HG02571 (cell line): Measurements from ENCODE around the gene MEGF8.
A peak's percentile ranks its signal among the peaks of the same experiment; 100 is the strongest.

Experiments used
- ATAC-seq: cut with Tn5 transposase; IDR thresholded peaks from one replicate; pipeline ENCODE4 v1.9.1; 2021; ENCODE audit warnings: mild to moderate bottlenecking, moderate library complexity; ENCODE audit not compliant: unreplicated experiment

MEGF8 gene

DNA sequence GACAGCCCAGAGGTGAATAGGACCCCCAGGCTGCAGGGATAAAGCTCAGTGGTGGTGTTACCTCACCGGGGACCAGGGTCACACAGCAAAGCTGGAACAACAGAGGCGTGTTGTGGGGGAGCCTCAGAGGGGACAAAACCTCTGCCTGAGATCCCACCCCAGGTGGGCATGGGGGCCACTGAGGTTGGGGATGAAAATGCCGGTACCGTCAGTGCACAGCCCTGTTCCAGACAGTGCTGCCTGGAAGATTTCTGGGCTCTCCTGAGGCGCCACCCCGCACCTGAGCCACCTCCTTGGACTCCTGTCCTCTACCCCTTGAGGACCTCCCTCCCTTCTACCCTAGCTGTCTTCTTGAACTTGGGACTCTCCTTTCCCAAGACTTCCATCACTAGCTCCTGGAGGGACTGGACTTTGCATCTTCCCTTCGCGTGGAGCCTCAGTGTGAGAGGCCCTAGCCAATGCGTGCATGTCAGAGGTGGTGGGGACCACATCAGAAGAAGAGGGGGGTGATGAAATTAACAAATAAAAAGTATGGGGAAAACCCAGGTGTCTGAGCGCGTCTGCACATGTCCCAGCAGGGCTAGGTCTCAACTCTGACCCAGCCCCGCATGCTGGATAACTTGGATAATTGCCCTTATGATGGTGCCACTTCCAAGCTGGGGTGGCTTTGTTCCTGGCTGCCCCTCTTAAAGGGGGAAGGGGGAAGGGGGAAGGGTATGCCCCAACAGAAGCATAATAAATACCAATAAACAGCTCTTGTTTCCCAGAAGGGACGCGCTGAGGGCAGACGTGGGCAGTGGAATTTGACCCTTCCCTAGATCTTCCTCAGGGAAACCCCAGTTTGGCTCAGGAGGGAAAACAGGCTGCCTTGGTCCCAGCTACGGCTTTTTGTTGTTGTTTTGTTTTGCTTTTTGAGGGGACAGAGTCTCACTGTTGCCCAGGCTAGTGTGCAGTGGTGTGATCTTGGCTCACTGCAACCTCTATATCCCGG is 53.1 kb downstream of the MEGF8 start:
- ATAC-seq, result no peak

DNA sequence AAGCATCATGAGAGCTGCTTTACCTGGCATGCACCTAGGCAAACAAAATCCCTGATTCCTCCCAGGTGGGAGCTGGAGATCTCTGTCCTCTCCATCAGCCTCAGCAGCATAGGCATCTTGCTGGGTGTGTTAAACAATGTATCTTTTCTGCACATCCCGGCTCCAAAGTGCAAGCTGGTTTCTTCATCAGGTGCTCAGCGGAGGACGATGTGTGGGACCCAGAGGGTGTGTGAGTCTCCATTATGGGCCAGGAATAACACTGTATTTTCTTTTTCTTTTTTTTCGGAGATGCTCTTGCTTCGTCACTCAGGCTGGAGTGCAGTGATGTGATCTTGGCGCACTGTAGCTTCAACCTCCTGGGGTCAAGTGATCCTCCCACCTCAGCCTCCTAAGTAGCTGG is 54.7 kb downstream of the MEGF8 start:
- no peak for ATAC-seq

DNA sequence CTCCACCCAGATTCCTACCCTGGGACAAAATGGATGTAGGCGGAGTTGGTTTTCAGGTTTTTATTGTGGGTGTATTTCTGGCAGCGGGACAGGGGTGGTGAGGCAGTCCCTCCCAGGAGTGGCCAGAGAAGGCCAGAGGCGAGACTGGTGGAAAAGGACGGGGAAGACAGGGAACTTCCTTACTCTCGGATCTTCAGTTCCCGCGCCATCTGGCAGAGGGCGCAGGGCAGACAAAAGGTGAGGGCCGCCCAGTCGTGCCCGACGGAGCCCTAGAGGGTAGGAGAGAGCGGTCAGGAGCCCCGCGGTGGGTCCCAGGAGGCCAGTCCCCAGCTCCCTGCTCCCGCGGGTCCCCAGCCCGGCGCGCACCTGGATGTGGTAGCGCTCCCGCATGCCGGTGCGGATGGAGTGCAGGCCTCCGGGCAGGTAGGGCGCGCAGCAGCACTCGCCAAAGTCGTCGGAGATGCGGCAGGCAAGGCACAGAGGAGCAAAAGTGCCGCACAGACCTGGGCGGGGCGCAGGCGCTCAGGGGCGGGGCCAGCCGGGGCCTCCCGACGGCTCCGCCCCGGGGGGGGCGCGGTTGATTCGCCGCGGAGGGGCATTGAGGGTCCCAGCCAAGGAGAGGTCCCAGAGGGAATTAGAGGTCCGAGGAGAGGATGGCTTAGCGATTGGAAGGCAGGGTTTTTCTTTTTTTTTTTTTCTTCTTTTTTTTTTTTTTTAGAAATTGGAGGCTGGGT is 61.7 kb downstream of the MEGF8 start:
- ATAC-seq, result no peak

DNA sequence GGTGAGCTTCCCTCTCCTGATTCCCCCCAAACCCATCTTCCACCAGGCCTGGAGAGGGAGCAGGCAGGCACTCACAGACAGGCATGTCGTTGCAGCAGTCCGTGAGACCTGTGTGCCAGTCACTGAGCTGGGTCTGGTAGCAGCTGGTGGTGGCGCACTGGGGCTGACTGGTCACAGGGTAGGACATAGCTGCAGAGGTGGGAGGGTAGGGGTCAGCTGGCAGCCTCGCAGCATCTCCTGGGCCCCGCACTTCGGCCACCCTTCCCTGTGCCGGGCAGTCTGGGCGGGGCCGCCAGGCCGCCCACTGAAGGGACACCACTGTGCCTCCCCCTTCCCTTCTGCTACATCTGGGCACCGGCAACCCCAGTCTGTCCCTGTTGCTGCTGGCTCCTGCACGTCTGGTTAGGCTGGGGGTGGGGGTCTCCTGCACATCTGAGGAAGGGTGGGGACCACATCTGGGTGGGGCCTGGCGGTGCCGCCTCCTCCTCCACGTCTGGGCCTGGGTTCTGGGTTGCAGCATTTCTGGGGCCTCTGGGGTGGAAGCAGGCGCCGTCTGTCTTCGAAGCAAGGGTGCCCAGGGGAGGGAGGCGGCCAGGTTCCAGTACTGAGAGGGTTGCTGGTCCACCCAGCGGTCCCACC is 63.5 kb downstream of the MEGF8 start:
- no peak for ATAC-seq

DNA sequence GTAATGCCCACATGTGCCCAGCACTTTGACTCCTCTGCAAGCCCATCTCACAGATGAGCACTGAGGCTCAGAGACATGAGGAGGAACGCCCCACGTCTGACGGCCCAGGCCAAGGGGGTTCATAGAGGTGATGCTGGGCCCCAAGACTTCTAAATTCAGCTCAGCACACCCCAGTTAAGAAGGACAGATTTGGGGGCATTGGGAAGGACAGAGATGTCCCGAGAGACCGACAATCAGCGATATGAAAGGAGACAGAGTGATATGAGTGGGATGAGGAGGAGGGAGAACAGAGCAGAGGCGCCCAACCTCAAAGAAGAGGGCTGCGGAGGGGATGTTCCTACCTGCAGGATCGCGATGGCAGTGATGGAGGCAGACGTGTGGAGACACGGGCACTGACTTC is 64.5 kb downstream of the MEGF8 start, which contains the start of gene CNFN:
CNFN (minus strand) TSS at position 399 of the 400 bp plus-strand sequence. CDS start 1,260 bp downstream, outside the sequence.
- no peak for ATAC-seq

DNA sequence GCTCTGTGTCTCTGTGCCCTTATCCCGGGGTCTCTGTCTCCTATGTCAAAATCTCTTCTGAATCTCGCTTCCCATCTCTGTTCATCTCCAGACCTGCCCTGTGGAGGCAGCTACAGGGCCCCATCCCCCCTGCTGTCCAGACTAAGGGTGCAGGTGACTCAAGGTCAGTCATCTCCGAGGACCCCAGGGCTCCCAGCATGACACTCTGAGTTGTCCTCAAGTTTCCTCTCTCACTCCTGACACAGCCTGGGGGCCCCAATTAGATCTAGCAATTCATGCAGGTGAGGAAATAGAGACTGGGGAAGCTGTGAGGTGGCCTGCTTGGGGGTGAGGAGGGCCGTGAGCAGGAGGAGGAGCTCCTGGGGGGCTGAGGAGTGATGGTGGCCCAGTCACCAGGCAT is 66.7 kb downstream of the MEGF8 start:
- no peak for ATAC-seq

DNA sequence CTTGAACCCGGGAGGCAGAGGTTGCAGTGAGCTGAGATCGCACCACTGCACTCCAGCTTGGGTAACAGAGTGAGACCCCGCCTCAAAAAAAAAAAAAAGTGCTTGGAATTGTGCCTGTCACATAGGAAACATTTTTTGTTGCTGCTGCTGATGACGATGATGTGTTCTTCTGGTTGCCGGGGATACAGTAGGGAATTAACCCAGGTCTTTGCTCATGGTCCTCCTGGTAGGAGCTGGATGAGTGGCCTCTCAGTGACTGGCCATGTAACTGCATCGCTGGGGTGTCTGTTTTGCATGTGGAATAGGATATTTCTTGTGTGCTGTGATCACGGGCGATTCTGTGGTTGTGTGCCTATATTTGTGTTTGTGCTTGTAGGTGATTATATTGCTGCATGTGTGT is 69.3 kb downstream of the MEGF8 start:
- ATAC-seq, result no peak

DNA sequence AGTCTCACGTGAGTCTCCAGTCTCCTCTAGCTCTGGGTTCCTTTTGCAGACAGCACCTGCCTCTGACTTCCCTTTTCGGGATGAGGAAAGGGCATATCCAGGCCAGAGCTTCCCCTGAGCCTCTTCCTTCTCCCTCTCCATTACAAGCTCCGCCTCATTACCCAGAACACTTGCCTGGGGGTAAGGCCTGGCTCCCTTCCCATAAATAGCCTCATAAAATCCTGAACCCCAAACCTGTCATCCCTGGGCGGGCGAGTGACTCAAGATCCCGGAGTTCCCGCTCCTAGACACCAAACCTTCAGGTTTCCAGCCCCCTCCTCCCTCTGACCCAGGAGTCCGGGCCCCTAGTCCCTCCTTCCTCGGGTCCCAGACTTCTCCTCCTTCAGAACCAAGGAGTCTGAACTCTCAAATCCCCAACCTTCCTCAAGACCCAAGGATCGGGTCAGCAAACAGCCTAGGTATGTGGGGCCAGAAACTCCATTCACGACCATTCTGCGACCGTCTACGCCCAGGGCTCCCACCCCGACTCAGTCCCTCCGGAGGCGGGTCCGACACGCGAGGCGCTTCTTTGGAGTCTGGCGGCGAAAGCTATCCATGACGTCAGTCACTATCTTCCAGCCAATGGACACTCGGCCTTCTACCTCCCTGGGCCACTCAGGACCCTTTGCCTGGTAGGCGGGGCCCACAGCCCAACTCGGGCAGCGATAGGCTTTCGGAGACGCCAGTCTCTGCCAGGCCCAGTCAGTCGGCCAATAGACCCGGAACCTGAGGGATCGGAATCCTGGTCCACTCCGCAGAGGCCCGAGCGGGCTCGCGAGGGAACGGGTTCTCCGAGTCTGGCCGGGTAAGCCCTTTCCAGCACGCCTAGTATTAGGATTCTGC is 71.2 kb downstream of the MEGF8 start:
- peak; percentile 91 for ATAC-seq

DNA sequence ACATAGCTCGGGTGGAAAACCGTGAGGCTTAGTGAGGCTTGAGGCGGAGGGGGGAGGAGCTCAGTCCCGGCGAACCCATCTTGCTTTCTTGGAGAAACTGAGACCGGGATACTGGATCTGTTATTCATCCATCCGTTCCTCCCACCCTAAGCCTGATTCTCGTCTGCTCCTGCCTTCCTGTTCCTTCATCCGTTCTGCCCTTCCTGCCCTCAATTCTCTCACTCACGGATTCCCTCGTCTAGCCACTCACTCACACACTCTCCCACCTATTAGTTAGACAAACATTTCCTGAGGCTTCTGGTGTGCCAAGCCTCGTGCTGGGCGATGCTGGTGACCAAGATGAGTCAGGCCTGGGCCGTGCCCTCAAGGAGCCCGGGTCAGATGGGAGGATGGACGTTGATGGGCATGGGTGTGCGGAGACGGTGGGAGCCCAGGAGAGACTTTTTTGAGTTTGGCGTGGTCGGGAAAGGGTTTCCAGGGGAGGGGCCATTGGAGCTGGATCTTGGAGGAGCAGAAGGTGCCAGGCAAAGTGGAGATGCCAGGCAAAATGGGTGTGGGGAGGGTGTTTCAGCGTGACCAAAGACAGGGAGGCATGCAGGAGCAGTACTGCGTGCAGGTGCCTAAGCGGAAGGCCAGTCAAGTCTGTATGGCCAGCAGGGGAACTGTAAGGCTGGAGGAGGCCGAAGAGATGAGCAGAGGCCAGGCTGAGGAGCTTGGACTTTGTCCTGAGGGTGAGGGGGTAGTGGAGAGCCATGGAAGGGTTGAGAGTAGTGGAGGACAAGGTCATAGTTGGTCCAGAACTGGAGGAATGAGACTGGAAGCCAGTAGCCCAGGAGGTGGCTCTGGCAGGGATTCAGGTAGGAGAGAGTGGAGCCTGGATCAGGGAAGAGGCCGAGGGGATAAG is 72.1 kb downstream of the MEGF8 start:
- no peak for ATAC-seq

DNA sequence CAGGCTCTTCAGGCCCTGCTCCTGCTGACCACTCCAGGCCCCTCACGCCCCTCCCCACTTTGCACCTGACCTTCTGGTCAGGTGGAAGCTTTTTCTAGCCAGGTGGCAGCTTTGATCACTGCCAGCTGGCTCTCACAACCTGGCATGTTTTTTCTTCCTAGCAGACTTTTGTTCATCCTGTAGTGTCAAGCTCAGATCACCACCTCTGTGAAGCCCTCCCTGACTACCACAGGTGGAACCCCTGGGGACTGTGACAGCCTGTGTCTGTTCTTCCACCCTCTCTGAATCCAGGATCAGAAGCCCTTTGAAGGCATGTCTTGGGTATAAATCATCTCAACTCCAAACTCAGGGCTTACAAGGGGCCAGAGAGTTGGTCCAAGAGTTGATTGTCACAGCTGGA is 75.0 kb downstream of the MEGF8 start:
- ATAC-seq, result no peak

DNA sequence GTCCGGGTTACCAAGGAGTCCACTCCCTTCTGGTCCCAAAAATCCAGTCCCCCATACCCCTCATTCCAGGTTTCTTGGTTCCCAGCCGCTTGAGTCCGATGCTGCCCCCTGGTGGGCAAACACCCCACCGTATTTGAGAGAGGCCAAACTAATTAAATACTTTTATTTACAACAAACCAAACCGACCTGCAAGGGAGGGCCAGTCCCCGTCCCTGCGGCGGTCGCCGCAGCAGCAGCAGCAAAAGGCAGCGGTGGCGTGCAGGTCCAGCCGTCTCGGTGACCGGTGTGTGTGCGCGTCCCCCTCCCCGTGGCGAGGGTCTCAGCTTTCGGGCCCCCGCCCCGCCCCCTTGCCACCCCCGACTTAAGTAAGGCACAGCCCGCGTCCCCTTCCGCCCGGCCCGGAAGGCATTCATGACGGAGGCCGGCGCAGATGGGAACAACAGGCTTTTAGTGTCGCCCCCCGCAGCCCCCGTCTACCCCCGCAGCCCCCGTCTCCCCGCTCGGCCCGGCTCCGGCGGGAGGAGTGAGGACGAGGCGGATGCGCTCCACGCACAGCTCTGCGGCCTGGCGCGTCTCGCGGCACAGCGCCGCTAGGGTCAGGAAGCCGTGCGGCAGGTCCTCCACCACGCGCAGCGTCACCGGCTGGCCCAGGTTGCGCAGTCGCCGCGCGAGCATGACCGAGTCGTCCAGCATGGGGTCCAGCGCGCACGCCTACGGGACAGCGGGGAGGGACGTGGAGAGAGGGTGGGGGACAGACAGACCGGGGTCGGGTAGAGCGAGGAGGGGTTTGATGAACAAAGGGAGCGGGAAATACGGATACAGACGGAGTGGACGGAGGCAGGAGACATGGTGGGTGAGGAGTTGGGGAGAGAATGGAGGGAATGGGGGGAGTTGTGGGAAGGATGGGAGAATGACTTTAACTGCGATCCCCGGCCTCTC is 76.2 kb downstream of the MEGF8 start:
- no peak for ATAC-seq

DNA sequence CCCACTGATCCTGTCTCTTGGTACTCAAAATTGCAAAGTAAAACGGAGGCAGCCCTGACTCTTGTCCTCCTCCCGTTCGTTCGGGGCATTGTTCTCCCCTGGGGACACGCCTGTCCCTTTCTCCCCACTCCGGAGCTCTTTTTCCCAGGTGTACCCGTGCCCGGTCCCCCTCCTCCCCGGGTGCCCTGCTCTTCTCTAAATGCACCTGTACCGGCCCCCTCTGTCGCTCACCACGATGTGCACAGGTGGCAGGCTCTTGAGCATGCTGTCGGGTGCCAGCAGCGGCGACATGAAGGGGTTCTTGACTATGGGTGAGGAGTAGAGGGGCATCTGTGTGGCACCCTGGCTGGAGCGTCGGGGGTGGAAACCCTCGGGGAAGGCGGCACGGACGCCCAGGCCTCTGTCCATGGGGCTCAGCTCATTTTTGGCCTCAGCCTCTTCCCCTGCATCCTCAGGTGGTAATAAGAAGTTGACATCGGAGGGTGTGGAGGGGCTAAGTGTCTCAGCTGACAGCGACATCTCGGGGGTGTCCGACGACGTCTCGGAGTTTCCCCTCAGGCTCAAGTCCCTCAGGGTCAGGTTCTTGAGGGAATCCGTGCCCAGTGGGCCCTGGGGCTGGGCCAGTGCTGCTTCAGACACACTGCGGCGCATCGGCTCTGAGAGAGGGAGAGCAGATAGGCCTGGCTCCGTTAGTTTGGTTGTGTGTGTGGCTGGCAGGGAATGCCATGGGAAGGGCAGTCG is 77.1 kb downstream of the MEGF8 start:
- no peak for ATAC-seq

DNA sequence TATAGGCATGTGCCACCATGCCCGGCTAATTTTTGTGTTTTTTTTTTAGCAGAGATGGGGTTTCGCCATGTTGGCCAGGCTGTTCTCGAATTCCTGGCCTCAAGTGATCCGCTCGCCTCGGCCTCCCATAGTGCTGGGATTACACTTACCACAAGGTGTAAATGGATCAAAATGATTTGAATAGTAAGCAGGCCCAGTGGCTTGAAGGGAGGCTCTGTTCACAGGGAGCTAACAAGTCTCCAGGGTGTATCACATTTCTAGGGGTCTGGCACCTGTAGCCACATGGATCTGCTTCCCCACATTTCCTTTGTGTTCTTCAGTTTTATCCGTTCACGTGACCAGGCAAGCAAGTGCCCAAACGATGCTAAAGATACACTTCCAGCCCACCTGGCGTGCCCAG is 78.2 kb downstream of the MEGF8 start:
- no peak for ATAC-seq

DNA sequence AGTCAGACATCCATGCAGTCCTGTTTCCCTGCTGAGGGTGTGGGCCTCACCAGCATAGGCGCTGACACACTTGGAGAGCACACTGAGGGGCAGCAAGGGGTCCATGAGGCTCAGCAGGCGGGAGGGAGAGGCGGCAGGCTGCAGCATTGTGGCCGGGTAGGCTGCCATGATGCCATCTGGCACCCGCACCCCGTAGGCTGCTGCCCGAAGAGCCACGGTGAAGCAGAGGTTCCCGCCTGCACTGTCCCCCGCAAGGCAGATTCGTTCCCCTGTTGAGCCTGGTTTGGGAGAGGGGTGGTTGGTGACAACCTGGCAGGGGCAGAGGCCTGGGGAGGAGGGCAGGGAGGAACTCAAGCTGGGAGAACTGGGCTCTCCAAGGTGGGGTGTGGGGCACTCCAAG is 80.7 kb downstream of the MEGF8 start:
- no peak for ATAC-seq

DNA sequence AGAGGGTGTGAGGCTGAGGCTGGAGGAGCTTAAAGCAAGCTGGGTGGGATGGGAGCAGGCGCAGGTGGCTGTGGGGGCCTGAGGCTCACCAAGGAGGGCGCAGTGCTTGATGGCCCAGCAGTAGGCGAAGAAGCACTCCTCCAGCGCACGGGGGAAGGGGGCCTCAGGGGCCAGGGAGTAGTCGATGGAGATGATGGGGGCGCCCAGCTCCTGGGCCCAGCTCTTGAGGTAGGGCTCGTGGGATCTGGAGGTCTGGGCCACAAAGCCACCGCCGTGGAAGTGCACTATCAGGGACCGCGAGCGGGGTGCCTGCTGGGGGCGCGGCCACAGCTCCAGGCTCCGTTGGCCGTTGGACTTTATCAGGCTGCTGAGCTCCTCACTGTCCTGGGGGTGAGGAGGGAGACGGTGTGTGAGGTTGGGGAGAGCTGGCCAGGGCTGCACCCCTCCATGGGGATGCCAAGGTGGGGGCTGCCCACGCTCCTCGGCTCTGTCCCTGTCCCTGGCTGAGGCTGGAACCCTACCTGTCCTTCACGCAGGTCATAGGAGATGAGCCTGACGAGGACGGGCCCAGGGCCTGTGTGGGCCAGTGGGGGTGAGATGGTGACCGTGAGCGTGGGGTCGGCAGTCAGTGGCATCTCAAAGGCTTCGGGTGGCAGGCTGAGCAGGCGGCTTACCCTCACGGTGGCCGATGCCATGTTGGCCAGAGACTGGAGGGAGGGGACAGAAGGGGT is 81.8 kb downstream of the MEGF8 start:
- no peak for ATAC-seq

DNA sequence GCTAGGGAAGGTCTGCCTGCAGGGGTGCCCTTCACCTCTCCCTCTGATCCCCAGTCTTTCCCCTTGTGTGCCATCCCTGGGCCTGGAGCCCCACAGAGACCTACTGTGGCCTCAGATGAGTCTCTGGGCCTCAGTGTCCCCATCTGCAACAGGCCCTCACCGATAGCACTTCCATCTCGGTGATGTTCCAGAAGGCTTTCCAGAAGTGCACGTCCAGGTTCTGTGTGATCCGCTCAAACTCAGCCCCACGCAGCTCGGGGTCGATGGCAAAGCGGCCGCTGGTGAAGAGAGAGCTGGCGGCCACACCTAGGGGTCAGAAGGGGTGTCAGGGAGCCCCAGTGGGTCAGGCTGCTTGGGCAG is 82.4 kb downstream of the MEGF8 start:
- ATAC-seq, result no peak

DNA sequence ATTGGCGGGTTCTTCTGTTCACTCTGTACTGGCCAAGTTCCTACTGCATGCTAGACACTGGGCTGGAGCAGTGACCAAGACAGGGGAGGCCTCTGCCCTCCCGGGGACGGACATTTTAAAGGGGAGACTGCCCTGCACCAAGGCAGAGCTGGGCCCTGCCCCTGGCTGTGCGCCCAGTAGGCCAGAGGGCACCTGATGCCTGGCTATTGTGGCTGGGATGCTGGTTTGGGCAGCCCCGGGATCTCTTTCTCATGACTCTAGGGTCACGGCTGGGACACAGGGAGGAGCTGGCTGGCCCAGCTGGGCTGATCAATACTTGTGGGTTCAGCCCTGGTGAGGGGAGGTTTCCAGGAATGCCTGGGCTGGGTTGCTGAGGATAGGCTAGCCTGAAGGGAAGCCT is 84.0 kb downstream of the MEGF8 start:
- no peak for ATAC-seq
